ENCODE measurements around the gene ABCD4. TPM values are rescaled to one million over a fixed set of nuclear protein-coding genes. Genes with fewer than 3 reads are reported as not detected.

The ABCD4 gene
- total RNA-seq, 1 donor from 2014 or later = 59.4 TPM

Other genes with a start within 250 kb of the ABCD4 start
- 66.1 TPM for gene ALDH6A1, start 218.5 kb downstream of the ABCD4 start, total RNA-seq
- gene LIN52, start 218.0 kb downstream of the ABCD4 start, total RNA-seq = 9.5 TPM
- gene VSX2, start 63.5 kb downstream of the ABCD4 start, total RNA-seq = not detected
- gene VRTN, start 45.5 kb upstream of the ABCD4 start, total RNA-seq = 0.32 TPM
- gene SYNDIG1L, start 123.3 kb upstream of the ABCD4 start, total RNA-seq = 0.26 TPM
- gene NPC2, start 190.4 kb upstream of the ABCD4 start, total RNA-seq = 215 TPM
- gene ISCA2, start 190.8 kb upstream of the ABCD4 start, total RNA-seq = 34.3 TPM

All from mucosa of gallbladder (tissue), 1 donor.